ENCODE measurements around the gene RUBCN.

DNA sequence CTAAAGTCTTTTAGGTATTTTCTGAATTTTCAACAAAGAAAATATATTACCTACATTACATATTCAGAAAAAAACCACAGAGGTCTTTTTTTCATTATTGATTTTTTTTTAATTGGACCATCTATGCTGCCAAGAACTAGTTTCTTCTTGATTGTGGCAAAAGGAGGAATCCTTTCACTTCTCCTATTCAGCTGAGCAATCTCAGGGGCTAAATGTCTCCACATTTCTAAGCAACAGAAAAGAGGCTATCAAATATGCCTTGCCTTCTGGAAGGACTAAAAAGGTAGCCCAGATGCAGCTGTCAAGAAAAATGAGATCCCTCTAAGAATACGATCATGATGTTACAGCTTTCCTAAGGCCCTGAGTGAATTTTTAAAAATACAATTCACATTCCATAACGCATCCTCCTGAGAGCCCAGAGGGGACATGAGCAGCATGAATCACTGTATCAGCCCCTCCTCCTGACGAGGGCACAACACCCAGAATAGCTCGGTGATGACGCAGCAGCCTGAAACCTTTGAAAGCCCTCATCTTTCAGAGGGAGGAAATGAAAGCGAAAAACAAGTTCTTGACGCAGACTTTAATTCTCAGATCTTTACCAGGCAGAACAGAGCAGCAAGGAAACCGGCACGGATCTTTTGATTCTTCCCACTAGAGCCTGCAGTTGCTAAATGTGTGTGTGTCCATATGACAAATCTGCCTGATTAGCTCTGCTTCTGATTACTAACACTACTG, 24.6 kb downstream of the RUBCN start:
- TF ChIP-seq, protein P1, sequence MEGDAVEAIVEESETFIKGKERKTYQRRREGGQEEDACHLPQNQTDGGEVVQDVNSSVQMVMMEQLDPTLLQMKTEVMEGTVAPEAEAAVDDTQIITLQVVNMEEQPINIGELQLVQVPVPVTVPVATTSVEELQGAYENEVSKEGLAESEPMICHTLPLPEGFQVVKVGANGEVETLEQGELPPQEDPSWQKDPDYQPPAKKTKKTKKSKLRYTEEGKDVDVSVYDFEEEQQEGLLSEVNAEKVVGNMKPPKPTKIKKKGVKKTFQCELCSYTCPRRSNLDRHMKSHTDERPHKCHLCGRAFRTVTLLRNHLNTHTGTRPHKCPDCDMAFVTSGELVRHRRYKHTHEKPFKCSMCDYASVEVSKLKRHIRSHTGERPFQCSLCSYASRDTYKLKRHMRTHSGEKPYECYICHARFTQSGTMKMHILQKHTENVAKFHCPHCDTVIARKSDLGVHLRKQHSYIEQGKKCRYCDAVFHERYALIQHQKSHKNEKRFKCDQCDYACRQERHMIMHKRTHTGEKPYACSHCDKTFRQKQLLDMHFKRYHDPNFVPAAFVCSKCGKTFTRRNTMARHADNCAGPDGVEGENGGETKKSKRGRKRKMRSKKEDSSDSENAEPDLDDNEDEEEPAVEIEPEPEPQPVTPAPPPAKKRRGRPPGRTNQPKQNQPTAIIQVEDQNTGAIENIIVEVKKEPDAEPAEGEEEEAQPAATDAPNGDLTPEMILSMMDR (IDR thresholded peaks at IDR 0.05; ENCODE audit: low read depth, low read length, poor library complexity, severe bottlenecking) = no peak
- no peak for TF ChIP-seq EZH2phosphoT487 (IDR thresholded peaks at IDR 0.05; ENCODE audit: borderline replicate concordance, low read length)

All from DOHH2 (cell line).